ENCODE data around the gene SPACDR.
A peak's percentile ranks its signal among the peaks of the same experiment; 100 is the strongest.

Gene SPACDR

DNA sequence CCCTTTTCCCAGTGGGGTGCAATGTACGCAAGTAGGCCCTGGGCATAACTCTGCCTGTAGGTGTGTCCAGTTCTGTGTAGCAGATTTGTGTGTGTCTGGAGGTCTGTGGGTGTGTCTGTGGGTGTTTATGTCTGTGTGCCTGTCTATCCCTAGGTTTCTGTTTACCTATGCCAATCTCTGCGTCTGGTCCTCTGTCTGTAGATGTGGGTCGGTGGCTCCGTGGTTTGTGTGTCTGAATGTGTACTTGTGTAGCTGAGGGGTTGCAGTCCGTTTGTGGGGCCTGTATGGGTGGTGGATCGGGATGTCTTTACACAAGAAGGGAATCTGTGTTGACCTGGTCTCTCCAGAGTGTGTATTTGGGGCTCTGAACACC, 20.6 kb upstream of the SPACDR start:
- no peak for DNase-seq

DNA sequence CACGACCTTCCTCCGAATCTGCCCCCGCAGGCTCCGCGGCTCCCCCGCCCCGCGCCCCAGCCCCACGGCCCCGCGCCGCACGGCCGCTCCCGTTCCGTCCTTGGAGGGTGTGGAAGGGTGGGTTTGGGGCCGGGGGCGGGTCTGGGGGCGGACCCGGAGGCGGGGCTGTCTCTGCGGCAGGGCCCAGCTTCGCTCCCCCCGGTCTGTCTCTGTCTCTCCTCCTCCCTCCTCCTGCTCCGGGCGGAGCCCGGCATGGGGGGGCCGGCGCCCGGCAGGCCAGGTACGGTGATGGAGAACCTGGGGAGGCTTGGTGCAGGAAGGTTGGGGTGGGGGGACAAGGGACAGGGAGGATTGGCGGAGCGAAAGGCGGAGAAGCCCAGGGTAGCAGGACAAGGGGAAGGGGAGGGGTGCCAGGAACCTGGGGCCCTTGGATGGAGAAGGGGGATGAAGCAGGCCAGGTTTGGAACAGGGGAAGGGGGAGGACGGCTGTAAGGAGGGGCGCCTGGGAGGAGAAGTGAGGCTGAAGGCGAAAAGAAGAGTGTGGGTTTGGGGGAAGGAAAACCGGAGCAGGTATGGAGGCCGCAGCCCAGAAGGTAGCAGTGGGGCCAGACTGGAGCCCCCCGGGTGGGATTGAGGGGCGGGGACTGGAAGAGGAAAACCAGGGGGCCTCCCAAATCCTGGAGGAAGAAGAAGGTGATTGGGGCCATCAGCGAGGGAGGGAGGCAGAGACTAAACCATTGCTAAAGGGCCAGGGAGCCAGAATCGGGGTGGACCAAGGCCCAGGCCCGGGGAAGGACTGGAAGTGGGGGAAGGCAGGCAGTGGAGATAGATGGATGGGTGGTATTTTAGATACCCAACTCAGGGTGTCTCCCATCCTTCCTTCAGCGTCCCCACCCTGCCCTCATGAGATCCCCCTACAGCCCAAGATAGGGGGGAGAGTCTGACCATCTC, 19.9 kb upstream of the SPACDR start, which contains the start of gene NYAP1:
NYAP1 (plus strand) TSS at position 206 of the 951 bp plus-strand sequence. CDS start 1,385 bp downstream, outside the sequence.
- DNase-seq, result peak in 1 of 4 experiments; percentile 26

DNA sequence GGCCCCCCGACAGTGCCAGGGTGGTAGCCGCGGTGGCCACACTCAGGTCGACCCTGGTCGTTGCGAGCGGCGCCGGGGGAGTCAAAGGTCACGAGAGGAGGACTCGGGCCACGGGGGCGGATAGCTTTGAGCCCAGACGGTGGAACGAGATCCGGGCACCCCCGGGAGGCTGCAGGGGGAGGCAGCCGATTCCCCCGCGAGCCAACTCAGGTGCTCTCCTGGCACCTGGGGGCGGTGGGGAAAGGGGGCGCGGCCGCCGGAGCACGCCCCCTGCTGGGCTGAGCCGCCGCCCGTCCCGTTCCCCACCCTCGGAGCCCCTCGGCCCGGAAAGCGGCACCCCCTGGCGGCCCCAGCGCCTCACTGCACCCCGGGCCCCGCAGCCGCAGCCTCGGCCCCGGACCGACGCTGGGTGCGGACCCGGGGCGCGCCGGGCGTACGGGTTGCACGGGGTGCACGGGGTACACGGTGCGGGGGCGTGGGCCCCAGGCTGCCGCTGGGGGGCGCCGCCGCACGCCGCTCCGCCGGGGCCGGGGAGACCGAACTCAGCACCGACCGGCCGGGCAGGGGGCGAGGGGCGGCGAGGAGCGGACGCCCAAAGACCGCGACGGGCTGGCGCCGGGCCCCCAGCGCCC, 19.1 kb upstream of the SPACDR start:
- peak; percentile 61 to 86 (median 78) for DNase-seq

DNA sequence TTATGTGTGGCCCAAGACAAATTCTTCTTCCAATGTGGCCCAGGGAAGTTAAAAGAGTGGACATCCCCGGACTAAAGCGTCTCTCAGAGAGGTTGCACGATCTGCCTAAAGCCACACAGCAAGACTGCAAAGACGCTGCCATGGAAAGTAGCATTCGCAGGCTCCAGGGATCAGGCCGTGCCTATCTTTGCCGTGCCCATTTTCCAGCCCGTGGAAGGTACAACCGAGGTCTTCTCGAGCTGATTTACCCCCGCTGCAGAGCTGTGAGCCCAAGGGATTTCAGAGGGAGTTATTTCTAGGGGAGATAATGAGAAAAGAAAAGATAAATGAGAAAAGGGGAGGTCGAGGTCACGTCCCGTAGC, 18.6 kb upstream of the SPACDR start:
- no peak for DNase-seq

DNA sequence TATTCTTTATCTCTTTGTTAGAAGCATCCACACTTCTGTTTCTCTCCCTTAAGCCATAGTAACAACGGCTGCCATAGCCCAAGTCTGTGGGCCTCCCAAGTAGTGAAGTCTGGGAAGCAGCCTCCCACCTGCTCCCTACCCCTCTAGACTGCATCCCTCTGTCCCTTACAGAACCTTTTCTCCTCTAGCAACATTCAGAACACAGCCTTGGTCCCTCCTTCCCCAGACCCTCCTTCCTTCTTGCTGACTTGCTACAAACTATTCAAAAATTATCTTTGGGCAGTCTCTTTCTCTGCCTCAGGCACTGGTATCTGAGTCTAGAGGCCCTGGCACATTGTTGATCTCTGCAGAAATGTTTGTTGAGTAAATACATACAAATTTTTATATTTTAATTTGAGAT, 17.4 kb upstream of the SPACDR start:
- no peak for DNase-seq

DNA sequence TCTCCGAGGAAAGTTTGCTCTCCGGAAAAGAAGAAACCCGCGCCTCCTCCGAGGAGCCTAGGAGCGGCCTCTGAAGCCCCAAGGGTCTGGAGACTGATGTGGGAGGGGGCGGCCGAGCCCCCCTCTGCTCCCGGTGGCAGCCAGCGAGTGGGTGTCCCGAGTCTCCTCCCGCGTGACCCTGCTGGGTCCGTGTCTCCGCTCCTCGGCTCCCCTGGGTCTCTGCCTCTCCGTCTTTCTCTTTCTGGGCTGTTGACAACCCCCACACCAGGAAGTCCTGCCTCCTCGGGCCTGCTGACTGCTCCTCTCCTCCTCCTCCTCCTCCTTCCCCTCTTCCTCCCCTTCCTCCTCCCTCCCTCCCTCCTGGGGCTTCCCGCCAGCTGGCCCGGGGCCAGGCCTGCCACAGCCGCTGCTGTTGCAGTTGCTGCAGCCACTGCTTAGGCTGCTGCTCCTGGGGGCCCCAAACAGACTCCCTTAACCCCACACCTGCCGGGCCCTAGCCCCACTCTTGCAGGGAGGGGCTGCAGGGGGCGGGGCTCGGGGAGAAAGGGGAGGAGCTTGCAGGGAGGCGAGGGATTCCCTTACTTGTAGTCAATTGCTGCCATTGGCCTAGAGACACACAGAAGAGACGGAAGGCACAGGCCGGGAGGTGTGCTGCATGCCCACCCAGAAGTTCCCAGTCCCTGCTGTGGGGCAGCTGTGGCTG, 15.0 kb upstream of the SPACDR start, which contains the start of gene TSC22D4:
TSC22D4 (minus strand) TSS at position 257 of the 703 bp plus-strand sequence. CDS start 1,176 bp downstream, outside the sequence.
- peak; percentile 82 to 92 (median 89) for DNase-seq

DNA sequence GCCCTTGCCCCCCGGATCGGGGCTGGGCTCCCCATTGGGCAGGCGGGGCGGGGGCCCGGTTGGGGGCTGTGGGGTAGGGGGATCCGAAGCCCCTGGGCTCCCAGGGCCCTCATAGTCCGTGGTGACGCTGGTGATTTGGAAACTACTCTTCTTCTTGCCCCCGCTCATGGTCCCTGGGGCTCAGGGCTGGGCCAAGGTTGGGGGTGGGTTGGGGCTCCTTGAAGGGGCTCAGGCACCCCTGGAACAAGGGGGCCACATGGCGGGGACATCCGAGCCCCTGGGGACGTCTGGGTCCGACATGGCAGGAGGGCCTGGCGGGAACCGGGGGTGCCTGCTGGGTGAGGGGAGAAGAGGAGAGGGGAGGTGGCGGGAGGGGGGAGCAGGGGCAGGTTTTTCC, 13.8 kb upstream of the SPACDR start:
- no peak for DNase-seq

DNA sequence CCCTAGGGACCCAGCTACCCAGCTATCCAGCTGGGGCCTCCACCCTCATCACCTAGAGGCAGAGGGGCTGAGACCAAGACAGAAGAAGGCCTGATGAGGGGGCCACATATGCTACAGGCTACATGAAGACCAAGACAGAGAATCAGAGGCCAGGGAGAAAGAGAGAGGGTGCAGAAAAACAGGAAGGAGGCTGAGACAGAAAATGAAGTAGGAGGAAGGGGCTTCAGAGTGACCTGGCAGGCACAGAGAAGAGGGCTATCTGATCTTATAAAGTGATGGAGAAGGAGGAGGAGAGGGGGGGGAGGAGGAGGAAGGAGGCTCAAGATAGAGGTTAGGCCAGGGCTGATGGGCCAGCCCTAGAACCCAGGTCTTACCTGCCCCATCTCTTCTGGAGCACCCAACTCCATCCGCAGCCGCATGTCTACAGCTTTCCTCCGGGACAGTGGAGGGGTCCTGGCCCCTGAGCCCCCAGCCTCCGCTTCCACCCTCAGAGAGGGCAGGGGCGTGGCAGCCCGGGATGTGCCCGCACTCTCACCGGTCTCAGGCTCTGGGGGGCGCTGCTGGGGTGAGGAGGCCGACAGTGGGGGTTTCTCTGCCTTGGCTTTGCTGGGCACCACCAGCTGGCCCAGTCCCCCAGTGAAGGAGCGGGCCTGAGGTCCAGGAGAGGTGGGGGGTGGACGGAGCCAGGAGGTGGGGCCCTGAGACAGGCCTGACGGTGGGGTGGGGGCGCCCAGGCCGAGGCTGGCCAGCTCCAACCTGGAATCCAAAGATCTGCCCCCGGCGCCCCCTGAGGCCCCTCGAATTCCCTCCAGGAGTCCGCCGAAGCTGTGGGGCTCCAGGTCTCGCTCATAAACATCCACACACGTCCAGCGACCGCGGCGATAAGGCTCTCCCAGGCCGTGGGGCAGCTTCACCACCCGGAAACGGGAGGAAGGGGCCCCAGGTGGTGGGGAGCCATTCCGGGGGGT, 13.1 kb upstream of the SPACDR start:
- peak in 2 of 4 experiments; percentile 25 to 46 for DNase-seq

DNA sequence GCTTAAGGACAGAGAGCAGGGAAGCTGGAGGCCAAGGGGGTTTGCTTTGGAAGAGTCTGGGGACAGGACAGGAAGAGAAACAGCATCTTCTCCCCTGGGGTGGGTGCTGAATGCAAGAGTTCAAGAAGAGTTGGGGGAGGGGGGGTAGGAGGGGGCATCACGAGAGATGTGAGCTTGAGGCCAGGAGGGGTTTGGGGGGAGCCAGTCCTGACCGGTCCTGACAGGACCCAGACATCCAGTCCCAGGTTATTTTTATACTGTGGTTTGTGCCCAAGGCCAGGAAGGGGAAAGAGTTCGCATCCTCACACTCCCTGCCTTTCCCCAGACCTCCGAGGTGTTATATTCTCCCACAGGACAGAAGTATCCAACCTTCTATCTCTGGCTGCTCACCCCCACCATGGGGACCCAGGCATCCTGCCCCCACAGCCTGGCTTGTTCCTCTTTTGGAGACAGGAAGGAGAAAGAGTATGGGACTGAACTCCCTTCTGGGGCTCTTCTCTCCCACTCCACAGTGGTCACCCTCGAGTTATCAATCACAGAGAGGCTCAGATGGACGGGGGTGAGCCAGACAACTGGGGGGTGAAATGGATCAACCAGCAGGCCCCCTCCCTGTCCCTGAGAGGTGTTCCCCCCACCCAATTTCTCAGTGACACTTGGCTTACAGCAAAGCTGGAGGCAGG, 12.2 kb upstream of the SPACDR start:
- DNase-seq, result peak in 1 of 4 experiments; percentile 44

GRCh38 chr7:100475549-100475948, 11.5 kb upstream of the SPACDR start:
- DNase-seq, result peak in 1 of 4 experiments; percentile 38

DNA sequence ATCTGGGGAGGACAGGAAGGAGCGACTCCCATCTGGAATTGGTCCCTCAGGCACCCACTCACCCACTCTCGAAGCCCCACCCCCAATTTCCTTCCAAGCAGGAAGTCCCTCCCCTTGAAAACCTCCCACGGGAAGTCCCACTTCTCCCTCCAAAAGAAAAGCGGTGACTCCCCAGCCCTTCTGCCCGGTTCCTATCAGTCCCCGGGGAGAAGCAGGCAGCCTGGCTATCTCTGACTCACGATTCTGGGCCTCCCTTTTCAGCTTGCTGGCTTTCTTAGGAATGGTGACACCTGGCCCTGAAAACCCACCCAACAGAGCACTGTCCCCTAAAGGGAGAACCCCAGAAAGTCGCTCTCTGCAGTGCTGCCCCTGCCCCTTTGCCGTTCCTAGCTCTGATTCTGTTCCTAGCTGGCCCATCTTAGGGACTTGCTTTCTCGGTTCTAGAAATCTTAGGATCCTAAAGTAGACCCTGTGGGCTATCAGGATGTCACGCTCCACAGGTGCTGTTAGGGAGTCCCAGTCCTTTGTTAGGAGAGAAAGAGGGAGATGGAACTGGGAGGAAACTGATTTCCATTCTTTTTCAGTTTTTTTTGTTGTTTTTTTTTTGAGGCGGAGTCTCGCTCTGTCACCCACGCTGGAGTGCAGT, 8.9 kb upstream of the SPACDR start:
- DNase-seq, result peak; percentile 70 to 82 (median 78)

GRCh38 chr7:100472121-100472851, 8.2 kb upstream of the SPACDR start:
- no peak for DNase-seq

DNA sequence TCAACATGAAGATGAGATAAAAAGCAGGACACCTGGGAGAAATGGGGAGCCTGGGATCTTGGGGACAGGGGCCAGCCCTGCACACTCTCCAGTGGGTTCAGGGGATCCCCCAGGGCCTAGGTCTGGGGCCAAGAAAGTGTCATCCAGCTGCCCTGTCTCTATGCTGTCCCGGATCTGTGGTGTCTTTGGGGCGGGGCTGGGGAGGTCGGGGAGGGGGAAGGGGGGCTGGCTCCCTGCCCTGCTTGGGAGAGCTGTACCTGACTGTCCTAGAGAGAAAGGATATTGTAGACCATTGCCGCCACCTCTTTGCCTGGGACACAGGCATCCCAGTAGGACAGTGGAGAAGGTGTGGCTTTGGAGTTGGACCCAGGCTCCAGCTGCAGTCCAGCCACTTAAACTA, 7.0 kb upstream of the SPACDR start:
- DNase-seq, result no peak

- DNase-seq, result peak; percentile 79 to 92 (median 86)
These were observed 5.4 kb upstream of the SPACDR start for GRCh38 chr7:100469227-100470044.

- DNase-seq, result no peak
These were observed 3.7 kb upstream of the SPACDR start for GRCh38 chr7:100467638-100468373.

- DNase-seq, result no peak
These were observed 2.9 kb upstream of the SPACDR start for GRCh38 chr7:100466653-100467605.
